ENCODE results near the gene PLA2G4D. TPM values are rescaled to one million over a fixed set of nuclear protein-coding genes. Genes with fewer than 3 reads are reported as not detected.

The PLA2G4D gene
- total RNA-seq, 1 donor from 2014 or later = not detected

DNA sequence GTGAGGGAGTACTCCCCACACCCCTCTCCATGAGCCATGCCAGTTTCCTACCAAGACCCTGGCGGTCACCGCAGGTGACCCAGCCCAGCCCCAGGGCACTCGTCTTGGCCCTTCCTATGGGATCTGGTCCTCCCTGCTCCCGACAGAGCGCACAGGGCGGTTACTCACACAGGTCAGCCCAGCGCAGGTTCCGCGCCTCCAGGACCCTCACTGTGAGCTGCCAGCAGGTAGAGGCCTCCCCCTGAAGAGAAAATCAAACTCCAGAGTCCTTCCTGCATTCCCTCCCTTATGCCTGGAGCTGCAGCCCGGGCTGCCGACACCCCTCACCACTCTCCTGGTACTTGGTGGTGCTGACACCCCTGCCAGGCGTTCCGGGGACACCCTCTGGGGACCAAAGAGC, 6.9 kb downstream of the PLA2G4D start:
- Mint-ChIP-seq H3K4me1 (peaks cover 23% of the 10 kb centered on the region), H3K27me3 (ENCODE audit: low read depth) (peaks cover 5% of the 10 kb centered on the region), H3K27ac (ENCODE audit: unreplicated experiment) (no peak overlapping the region), H3K4me3 (no peak overlapping the region), H3K36me3 (ENCODE audit: low read depth) (no peaks in the 10 kb centered on the region), H3K9me3 (no peaks in the 10 kb centered on the region)
- no peak for DNase-seq (ENCODE audit: low read depth, low spot score)
- TF ChIP-seq, protein P1, sequence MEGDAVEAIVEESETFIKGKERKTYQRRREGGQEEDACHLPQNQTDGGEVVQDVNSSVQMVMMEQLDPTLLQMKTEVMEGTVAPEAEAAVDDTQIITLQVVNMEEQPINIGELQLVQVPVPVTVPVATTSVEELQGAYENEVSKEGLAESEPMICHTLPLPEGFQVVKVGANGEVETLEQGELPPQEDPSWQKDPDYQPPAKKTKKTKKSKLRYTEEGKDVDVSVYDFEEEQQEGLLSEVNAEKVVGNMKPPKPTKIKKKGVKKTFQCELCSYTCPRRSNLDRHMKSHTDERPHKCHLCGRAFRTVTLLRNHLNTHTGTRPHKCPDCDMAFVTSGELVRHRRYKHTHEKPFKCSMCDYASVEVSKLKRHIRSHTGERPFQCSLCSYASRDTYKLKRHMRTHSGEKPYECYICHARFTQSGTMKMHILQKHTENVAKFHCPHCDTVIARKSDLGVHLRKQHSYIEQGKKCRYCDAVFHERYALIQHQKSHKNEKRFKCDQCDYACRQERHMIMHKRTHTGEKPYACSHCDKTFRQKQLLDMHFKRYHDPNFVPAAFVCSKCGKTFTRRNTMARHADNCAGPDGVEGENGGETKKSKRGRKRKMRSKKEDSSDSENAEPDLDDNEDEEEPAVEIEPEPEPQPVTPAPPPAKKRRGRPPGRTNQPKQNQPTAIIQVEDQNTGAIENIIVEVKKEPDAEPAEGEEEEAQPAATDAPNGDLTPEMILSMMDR (conservative IDR thresholded peaks at IDR 0.05) = no peak

DNA sequence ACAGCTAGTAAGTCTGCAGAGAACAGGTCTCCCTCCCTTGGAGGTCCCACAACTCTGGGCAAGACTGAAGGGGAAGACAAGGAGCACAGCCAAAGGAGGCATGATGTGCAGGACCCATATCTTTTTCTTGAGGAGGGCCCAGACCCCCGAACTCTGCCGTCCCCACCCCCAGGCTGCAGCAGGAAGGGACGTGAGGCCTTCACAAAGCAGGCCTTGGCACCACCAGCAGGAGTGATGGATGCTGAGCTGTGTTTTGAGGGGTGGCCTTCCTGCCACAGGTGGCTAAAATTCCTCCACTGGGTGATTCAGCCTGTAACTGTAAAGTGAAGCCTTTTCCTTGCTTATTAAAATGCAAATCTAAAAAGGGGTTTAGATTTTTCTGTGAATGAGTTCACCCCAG, 8.6 kb downstream of the PLA2G4D start:
- Mint-ChIP-seq H3K4me3 (no peak overlapping the region), H3K36me3 (ENCODE audit: low read depth) (no peaks in the 10 kb centered on the region)
- TF ChIP-seq, protein P1 (conservative IDR thresholded peaks at IDR 0.05) = no peak

DNA sequence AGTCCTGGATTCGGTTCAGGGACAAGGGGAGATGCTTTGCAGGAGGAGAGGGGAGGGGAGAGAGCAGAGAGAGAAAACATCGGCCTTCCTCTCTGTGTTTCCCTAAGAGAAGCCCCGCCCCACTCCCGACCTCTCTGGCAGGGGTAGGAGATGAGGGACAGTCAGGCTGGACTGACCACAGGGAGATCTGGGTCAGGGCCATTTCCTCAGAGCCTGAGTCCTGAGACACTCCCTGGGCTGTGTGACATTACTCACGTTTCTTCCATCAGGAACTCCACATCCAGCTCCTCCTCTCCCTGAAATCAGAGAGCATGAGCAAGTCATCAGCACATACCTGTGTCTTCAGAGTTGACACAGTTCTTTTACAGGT, 9.1 kb downstream of the PLA2G4D start:
- DNase-seq (ENCODE audit: low read depth, low spot score) = no peak
- H3K4me1 Mint-ChIP-seq = peaks cover 6% of the 10 kb centered on the region
- H3K27ac Mint-ChIP-seq (ENCODE audit: unreplicated experiment) = no peak overlapping the region
- H3K36me3 Mint-ChIP-seq (ENCODE audit: low read depth) = no peaks in the 10 kb centered on the region
- TF ChIP-seq, protein P1 (conservative IDR thresholded peaks at IDR 0.05) = no peak
- no peak overlapping the region for H3K4me3 Mint-ChIP-seq
- H3K9me3 Mint-ChIP-seq = no peaks in the 10 kb centered on the region
- H3K27me3 Mint-ChIP-seq (ENCODE audit: low read depth) = peaks cover 20% of the 10 kb centered on the region

More for the DNA sequence above, 8.6 kb downstream of the PLA2G4D start:
- DNase-seq (ENCODE audit: low read depth, low spot score) = no peak
- no peaks in the 10 kb centered on the region for H3K9me3 Mint-ChIP-seq
- peaks cover 15% of the 10 kb centered on the region for H3K27me3 Mint-ChIP-seq (ENCODE audit: low read depth)
- peaks cover 7% of the 10 kb centered on the region for H3K4me1 Mint-ChIP-seq
- no peak overlapping the region for H3K27ac Mint-ChIP-seq (ENCODE audit: unreplicated experiment)

DNA sequence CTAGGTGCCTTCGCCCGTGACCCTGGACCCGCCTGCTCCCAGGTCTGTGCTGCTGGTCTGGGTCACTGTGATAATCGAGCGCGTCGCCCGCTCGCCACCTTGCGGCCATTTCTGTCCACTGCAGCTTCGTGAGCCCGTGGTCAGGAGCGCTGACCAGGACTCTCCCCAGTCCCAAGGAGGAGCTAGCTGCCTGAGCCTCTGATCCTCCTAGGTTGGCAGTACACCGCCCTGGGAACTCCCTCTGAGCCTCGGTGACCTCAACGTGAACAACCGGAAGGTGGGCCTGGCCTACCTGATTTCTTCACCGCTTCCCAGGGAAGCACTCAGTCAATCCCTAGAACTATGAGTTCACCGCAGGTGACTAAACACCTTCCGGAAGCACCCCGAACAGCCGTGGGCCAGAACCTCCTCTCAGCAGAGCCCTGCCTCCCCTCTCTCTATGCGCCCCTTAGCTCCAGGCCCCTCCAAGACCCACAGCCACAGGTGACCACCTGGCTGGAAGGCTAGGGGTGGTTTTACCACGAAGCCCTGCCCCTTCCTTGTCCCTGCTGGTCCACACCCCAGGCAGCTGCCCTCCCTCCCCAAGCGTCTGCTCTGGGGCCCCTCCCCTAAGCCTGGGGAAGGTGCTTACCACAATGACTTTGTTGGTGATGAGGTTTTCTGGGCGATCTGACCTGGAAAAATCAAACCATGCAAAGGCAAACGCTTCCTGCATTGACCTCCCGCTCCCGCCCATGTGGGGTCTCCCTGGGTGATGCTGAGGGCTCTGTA, 9.7 kb downstream of the PLA2G4D start:
- peaks cover 7% of the 10 kb centered on the region for H3K4me1 Mint-ChIP-seq
- peaks cover 24% of the 10 kb centered on the region for H3K27me3 Mint-ChIP-seq (ENCODE audit: low read depth)
- H3K4me3 Mint-ChIP-seq = no peak overlapping the region
- H3K36me3 Mint-ChIP-seq (ENCODE audit: low read depth) = no peaks in the 10 kb centered on the region
- no peak overlapping the region for H3K27ac Mint-ChIP-seq (ENCODE audit: unreplicated experiment)
- TF ChIP-seq, protein P1 (conservative IDR thresholded peaks at IDR 0.05) = peak; percentile 92
- peak; percentile 70 for DNase-seq (ENCODE audit: low read depth, low spot score)
- no peaks in the 10 kb centered on the region for H3K9me3 Mint-ChIP-seq

DNA sequence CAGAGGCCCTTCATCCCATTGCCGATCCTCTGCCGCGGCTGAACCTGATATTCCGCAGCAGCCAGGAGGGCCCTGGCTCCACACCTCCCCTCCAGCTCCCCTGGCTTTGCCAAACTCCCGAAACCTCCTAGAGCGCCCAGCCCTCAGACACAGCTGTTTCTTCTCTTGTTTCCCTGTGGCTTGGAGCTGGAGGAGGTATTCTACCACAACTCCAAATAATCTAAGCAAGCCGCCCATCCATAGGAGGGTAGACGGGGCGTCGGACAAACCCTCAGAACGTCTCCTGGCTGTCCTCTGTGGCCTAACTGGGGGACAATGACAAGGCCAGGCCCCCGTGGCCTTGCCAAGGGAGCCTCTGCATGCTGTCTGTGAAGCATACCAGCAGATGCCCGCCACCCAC, 10.4 kb downstream of the PLA2G4D start:
- Mint-ChIP-seq H3K27me3 (ENCODE audit: low read depth) (peaks cover 31% of the 10 kb centered on the region), H3K4me3 (no peak overlapping the region), H3K4me1 (peaks cover 7% of the 10 kb centered on the region), H3K27ac (ENCODE audit: unreplicated experiment) (no peak overlapping the region), H3K36me3 (ENCODE audit: low read depth) (no peaks in the 10 kb centered on the region), H3K9me3 (no peaks in the 10 kb centered on the region)
- no peak for DNase-seq (ENCODE audit: low read depth, low spot score)
- TF ChIP-seq, protein P1 (conservative IDR thresholded peaks at IDR 0.05) = no peak

Data from neural crest cell (in vitro differentiated cells).